ENCODE results near the gene TBRG1.
"Not testable (repeated sequence)": the region's sequence is repeated elsewhere in the genome, so short reads cannot be mapped to it uniquely, and the experiment has no call there.

The TBRG1 gene, protein sequence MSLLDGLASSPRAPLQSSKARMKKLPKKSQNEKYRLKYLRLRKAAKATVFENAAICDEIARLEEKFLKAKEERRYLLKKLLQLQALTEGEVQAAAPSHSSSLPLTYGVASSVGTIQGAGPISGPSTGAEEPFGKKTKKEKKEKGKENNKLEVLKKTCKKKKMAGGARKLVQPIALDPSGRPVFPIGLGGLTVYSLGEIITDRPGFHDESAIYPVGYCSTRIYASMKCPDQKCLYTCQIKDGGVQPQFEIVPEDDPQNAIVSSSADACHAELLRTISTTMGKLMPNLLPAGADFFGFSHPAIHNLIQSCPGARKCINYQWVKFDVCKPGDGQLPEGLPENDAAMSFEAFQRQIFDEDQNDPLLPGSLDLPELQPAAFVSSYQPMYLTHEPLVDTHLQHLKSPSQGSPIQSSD

DNA sequence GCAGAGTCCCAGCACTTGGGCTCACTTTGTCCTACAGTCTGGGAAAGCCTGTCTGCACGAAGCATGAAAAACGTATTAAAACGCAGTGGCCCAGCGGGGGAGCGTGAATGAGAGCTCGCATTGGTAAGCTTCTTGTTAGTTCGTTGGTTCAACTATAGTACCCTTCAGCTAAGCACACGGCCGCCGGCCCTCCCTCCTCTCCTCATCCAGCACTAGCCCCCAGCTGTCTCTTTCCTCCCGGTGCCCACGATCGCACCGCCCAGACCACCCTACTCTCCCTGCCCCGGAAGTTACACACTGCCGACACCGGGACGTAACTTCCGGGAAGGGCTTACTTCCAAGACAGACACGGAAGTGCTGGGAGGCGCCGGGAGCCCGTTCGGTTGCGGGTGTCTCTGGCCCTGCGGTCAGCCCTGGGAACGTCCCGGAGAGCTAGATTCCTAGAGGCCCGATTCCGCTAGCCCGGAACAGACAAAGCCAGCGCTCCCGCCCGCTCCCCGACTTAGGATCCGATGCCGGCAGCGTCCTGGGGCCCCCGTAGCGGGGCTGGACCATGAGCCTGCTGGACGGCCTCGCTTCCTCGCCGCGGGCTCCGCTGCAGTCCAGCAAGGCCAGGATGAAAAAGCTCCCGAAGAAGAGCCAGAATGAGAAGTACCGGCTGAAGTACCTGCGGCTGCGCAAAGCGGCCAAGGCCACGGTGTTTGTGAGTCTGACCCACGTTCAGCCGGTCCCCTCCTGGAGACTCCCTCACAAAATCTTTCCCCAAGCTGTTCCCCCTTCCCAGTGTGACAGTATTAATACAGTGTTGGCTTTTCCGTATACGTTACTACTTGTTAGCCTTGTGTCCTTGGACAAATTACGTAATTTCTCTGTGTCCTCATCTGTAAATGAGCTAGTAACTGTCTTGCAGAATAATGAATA is at the start of gene TBRG1:
Gene TBRG1 (plus strand): TSS at position 334 of the 921 bp plus-strand sequence. CDS start 220 bp downstream, at position 554.
- peak; percentile 63 to 79 for DNase-seq (ENCODE audit: low read depth in 2 of 2)

DNA sequence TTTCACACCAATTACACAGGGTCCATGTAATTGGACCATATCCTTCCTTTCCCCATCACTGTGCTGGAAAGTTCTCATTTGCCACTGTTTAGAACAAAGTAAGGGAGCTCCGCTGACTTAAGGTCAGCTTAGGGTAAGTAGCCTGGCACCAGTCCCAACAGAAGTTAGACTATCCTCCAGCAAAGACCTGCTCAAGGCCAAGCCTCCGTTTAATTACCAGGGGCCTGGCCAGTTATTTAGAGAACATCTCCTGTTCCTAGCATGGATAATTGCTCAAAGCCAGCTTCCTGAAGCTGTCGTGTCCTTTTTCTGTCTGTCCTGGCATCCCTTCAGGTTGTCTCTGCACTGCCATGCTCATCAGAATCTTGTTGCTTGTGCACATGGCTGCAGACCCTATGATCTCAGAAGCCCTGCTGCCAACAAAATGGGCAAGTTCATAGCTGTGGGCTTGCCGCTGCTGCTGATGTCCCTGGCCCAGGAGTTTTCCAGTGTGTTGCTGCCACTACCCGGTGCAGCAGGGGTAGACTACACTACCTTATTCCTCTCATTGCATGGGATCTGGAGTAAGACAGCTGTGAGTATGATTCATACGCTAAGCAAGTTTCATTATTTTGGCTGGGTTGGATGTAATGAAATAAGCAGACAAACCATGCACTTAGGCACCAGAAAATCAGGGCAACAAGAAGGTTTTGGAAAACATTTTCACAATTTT is 44.8 kb upstream of the TBRG1 start:
- no peak for DNase-seq (ENCODE audit: low read depth in 2 of 2)

DNA sequence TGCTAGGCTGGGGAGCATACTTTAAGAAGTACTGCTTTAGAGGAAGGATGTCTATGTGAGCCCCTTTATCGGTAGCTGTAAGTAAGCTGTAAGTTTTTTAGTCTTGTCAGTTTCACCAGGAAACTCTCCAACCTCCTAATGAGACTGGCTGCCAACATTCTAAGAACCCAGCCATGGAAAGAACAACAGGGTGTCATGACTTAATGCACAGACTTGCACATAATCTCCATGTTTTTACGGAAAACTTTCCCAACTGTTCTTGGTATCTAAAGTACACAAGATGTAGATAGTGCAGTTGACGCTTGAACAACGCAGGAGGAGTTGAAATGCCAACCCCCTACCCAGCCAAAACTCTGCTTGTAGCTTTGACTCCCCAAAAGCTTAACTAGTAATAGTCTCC is 43.9 kb upstream of the TBRG1 start:
- no peak for DNase-seq (ENCODE audit: low read depth in 2 of 2)

DNA sequence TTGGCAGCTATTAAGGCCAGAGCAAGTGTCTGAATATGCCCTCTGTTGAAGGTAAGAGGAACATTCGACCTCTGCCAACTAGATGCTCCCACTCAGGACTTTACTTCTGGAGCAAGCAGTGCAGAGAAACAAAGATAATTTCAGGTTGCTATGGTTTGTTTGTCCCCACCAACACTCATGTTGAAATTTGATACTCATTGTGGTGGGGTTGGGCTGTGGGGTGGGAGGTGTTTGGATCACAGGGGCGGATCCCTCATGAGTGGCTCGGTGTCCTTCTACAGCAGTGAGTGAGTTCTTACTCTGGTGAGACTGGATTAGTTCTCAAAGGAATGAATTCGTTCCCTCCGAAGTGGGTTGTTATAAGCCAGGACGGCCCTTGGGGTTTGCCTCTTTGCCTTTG is 40.8 kb upstream of the TBRG1 start:
- DNase-seq (ENCODE audit: low read depth in 2 of 2) = no peak

DNA sequence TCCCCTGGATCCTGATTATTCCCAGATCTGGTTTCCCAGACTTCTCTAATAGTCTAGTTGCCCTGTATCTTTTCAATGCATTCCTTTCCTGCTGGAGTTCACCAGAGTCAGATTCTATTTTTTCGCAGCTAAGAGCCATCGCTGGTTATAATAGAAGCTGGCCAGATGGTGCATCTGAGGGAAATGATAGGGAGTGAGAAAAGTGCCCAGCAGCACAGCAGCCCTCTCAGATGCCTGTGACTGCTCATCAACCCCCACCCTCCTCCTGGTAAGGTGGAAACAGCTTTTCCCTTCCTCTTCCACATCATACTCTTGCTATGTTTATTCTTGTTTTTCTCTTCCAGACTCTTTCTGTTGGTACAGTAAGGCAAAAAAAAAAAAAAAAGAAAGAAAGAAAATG is 40.1 kb upstream of the TBRG1 start:
- no peak for DNase-seq (ENCODE audit: low read depth in 2 of 2)

GRCh38 chr11:124583781-124584180 is 38.9 kb upstream of the TBRG1 start:
- no peak for DNase-seq (ENCODE audit: low read depth in 2 of 2)

DNA sequence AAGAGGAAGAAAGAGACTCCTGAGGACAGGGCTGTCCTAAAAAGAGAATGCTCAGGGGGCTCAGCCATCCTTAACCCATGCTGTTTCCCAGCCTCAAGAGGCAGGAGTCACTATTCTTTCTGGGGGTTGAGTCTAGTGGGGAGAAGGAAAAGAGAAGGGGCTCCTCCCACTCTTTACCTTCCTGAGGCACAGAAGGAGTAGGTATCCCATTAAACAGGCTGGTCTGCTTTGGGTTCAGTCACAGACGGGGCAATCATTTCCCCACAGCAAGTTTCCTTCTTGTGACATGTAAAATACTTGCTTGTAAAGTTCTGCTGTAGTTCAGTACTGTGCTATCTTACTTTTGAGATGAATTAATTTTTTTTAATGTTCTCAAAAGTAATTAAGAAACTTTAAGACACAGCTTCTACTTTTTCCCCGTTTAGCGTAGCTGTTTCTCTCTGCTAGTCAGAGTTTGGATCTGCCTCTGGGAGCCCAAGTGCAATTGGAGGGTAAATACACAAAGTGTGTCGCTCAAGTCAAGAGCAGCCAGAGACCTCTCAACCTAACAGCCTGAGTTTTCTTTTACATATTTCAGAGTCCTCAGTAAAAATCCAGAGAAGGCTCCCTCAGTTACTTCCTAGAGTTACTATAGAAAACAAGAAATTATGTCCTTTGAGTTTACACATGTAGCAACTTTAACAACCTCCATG is 37.8 kb upstream of the TBRG1 start:
- no peak for DNase-seq (ENCODE audit: low read depth in 2 of 2)

DNA sequence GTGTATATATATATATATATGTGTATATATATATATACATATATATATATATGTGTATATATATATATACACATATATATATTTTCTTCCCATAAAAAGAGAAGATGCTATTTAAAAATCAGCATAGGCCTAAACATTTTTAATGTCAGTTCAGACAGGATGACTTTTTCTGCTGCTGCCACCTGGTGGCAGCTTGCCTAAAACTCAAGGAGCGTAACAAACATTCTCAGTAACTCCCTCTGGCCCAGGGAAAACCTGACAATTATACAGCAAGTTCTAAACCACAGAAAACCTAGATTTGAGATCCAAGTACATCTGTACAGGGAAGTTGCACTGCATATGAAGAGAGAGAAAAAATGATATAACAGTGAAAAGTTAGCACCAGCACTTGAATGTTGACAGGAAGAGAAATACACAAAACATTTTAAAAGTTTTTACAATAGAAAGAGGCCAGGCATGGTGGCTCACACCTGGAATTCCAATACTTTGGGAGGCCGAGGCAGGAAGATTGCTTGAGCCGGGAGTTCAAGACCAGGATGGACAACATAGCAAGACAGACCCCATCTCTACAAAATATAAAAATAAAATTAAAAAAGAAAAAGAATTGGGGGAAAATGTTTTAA is 36.3 kb upstream of the TBRG1 start:
- DNase-seq (ENCODE audit: low read depth in 2 of 2) = no peak

GRCh38 chr11:124591430-124591829 is 31.2 kb upstream of the TBRG1 start:
- no peak for DNase-seq (ENCODE audit: low read depth in 2 of 2)

- no peak for DNase-seq (ENCODE audit: low read depth in 2 of 2)
Measured at GRCh38 chr11:124592627-124593026, 30.0 kb upstream of the TBRG1 start.

DNA sequence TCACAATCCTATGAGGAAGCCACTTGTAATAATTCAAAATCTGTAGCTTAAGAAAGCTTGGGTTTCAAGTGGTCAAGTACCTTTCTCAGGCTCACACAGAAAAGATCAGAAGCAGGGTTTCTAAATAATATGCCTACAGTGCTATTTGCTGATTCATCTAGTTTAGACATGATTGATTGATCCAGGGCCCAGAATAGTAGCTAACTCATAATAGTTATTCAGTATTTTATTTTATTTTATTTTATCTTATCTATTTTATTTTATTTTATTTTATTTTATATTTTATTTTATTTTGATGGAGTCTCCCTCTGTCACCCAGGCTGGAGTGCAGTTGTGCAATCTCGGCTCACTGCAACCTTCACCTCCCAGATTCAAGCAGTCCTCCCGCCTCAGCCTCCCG is 27.4 kb upstream of the TBRG1 start:
- no peak for DNase-seq (ENCODE audit: low read depth in 2 of 2)

GRCh38 chr11:124597626-124598025 is 25.0 kb upstream of the TBRG1 start:
- DNase-seq (ENCODE audit: low read depth in 2 of 2) = no peak

DNA sequence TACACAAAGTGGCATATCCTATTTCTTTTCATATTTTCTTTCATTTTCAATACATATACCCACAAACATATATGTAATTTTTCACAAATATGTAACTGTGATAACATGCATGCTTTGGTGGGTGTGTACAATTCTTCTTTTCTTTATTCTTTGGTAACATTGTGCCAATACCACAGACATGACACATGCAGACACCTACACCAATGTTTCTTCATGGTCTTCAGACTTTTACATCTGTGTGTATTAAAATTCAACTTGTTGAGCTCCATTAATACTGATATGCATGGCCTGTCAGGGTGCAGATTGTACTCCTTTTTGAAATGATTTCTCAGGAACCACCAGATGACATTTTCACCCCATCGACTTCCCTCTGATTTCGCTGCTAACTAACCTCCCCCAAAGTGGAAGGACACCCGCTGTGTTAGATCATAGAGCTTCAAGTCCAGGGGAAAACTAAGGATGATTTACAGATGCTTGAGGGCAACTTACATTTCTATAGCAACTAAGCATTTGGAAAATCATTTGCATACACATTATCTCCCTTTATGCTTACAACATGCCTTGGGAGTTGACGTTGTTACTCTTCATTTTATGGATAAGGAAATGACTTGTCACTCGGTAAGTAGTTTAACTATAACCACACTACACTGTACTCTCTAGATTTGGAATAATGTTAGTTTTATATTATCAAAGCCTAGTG is 21.9 kb upstream of the TBRG1 start:
- no peak for DNase-seq (ENCODE audit: low read depth in 2 of 2)

GRCh38 chr11:124602193-124602592 is 20.5 kb upstream of the TBRG1 start:
- no peak for DNase-seq (ENCODE audit: low read depth in 2 of 2)

- not testable (repeated sequence) for DNase-seq (ENCODE audit: low read depth in 2 of 2)
Measured at GRCh38 chr11:124602723-124603122, 19.9 kb upstream of the TBRG1 start.

DNA sequence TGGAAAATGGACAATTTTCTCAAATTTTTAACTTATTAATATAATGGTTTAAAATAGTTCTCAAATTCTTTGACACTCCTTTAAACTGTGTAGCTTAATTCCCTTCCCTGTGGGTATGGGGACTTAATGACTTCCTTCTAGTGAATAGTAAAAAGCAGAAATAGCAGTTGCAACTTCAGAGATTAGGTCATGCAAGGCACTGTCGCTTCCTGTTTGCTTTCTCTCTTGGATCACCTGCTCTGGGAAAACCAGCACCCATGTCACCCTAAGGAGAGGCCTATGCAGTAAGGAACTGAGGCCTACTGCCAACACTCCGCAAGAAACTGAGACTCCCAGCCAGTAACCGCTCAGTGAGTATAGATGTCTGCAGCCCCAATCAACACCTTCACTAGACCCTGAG is 16.9 kb upstream of the TBRG1 start:
- DNase-seq (ENCODE audit: low read depth in 2 of 2) = no peak

GRCh38 chr11:124608147-124608546 is 14.5 kb upstream of the TBRG1 start:
- no peak for DNase-seq (ENCODE audit: low read depth in 2 of 2)

DNA sequence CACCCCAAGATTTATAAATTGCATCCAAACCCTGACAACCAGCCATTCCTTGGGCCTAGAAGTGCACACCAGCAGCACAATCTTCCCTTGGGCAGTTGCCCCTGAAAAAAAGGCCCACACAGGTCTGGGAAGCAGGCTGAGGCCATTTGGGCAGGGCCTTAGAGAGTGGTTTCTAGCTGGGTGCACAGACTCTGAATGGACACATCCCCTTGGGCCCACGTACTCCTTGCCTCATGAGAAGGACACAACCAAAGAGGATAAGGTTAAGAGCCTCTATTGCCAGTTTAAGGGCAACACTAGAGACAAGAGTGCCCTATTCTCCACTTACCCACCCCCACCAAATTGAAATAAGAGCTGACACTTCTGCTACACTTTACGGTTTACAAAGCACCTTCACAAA is 12.4 kb upstream of the TBRG1 start:
- no peak for DNase-seq (ENCODE audit: low read depth in 2 of 2)

GRCh38 chr11:124611064-124611463 is 11.6 kb upstream of the TBRG1 start, which contains the start of gene PANX3:
PANX3 (plus strand) TSS chr11:124611428; CDS start chr11:124611557, 129 bp downstream.
- no peak for DNase-seq (ENCODE audit: low read depth in 2 of 2)

- DNase-seq (ENCODE audit: low read depth in 2 of 2) = no peak
Measured at GRCh38 chr11:124612045-124612444, 10.6 kb upstream of the TBRG1 start.
